ENCODE data around the gene FAM241B.

- no peak for TF ChIP-seq CTCF (IDR thresholded peaks at IDR 0.05; ENCODE audit: insufficient read depth, low read length, poor library complexity, severe bottlenecking)
- no peak for TF ChIP-seq EZH2phosphoT487 (conservative IDR thresholded peaks at IDR 0.05; ENCODE audit: low read length)
Observed at GRCh38 chr10:69656742-69657269, 26.8 kb downstream of the FAM241B start.
